ENCODE measurements around the gene ANGPTL2.

GRCh38 chr9:127170652-127171051 is 48.2 kb upstream of the ANGPTL2 start:
- TF ChIP-seq POLR2AphosphoS5 (IDR thresholded peaks at IDR 0.05) (no peak), EP300 (IDR thresholded peaks at IDR 0.05) (no peak), POLR2A (IDR thresholded peaks at IDR 0.05) (no peak)
- TF ChIP-seq, protein P1, sequence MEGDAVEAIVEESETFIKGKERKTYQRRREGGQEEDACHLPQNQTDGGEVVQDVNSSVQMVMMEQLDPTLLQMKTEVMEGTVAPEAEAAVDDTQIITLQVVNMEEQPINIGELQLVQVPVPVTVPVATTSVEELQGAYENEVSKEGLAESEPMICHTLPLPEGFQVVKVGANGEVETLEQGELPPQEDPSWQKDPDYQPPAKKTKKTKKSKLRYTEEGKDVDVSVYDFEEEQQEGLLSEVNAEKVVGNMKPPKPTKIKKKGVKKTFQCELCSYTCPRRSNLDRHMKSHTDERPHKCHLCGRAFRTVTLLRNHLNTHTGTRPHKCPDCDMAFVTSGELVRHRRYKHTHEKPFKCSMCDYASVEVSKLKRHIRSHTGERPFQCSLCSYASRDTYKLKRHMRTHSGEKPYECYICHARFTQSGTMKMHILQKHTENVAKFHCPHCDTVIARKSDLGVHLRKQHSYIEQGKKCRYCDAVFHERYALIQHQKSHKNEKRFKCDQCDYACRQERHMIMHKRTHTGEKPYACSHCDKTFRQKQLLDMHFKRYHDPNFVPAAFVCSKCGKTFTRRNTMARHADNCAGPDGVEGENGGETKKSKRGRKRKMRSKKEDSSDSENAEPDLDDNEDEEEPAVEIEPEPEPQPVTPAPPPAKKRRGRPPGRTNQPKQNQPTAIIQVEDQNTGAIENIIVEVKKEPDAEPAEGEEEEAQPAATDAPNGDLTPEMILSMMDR (IDR thresholded peaks at IDR 0.05): no peak
